Measurements from ENCODE around the gene SLC66A3.

The SLC66A3 gene

GRCh38 chr2:11155381-11156035 lies at the start of gene SLC66A3:
TSS of gene SLC66A3 (plus strand) at chr2:11155467. CDS start at chr2:11155547, 80 bp downstream.
- H3K4me3 ChIP-seq, result peak within 1 kb of the TSS; percentile 76
- H4K20me1 ChIP-seq, result no peaks in the 10 kb centered on the region
- H3K27ac ChIP-seq, result peak within 1 kb of the TSS; percentile 82
- TF ChIP-seq Cebpa-rat (IDR thresholded peaks at IDR 0.05), result no peak
- H3K4me1 ChIP-seq, result peaks cover 44% of the 10 kb centered on the region
- peak within 1 kb of the TSS; percentile 98 for H3K4me2 ChIP-seq
- no peaks in the 10 kb centered on the region for H3K36me3 ChIP-seq
- peak within 1 kb of the TSS; percentile 84 for H3K9ac ChIP-seq
- no peaks in the 10 kb centered on the region for H3K9me3 ChIP-seq
- no peaks in the 10 kb centered on the region for H3K27me3 ChIP-seq

GRCh38 chr2:11109002-11109401 lies 46.3 kb upstream of the SLC66A3 start:
- H3K4me3 ChIP-seq, result no peak overlapping the region
- H3K9me3 ChIP-seq, result peaks cover 20% of the 10 kb centered on the region
- H3K4me2 ChIP-seq, result no peak overlapping the region
- no peaks in the 10 kb centered on the region for H3K4me1 ChIP-seq
- no peak overlapping the region for H3K27ac ChIP-seq
- TF ChIP-seq Cebpa-rat (IDR thresholded peaks at IDR 0.05), result no peak
- H3K27me3 ChIP-seq, result no peaks in the 10 kb centered on the region
- no peak overlapping the region for H3K9ac ChIP-seq
- no peaks in the 10 kb centered on the region for H4K20me1 ChIP-seq
- H3K36me3 ChIP-seq, result no peaks in the 10 kb centered on the region

- no peak overlapping the region for H3K27ac ChIP-seq
- no peak overlapping the region for H3K4me3 ChIP-seq
- H3K36me3 ChIP-seq, result no peaks in the 10 kb centered on the region
- no peak overlapping the region for H3K9ac ChIP-seq
- no peak for TF ChIP-seq Cebpa-rat (IDR thresholded peaks at IDR 0.05)
- no peaks in the 10 kb centered on the region for H4K20me1 ChIP-seq
- no peaks in the 10 kb centered on the region for H3K27me3 ChIP-seq
- peaks cover 21% of the 10 kb centered on the region for H3K9me3 ChIP-seq
- H3K4me2 ChIP-seq, result no peak overlapping the region
- no peaks in the 10 kb centered on the region for H3K4me1 ChIP-seq
Measured at GRCh38 chr2:11112870-11113428, 42.3 kb upstream of the SLC66A3 start.

GRCh38 chr2:11117776-11118175 lies 37.5 kb upstream of the SLC66A3 start:
- Histone ChIP-seq H3K27ac (no peak overlapping the region), H4K20me1 (no peaks in the 10 kb centered on the region), H3K9ac (no peak overlapping the region), H3K36me3 (no peaks in the 10 kb centered on the region), H3K4me1 (peaks cover 16% of the 10 kb centered on the region), H3K4me3 (no peak overlapping the region), H3K4me2 (no peak overlapping the region), H3K27me3 (no peaks in the 10 kb centered on the region), H3K9me3 (peaks cover 8% of the 10 kb centered on the region)
- TF ChIP-seq Cebpa-rat (IDR thresholded peaks at IDR 0.05), result no peak

- Histone ChIP-seq H3K27ac (no peak overlapping the region), H3K9ac (no peak overlapping the region), H3K4me3 (no peak overlapping the region), H3K4me2 (no peak overlapping the region), H3K27me3 (no peaks in the 10 kb centered on the region), H3K4me1 (peaks cover 16% of the 10 kb centered on the region), H3K36me3 (no peaks in the 10 kb centered on the region), H4K20me1 (no peaks in the 10 kb centered on the region), H3K9me3 (0 out of 2 replicates have a peak, but pooled peaks cover 3% of the 10 kb centered on the region)
- TF ChIP-seq Cebpa-rat (IDR thresholded peaks at IDR 0.05), result no peak
Measured at GRCh38 chr2:11118761-11119160, 36.5 kb upstream of the SLC66A3 start.

- Histone ChIP-seq H3K9me3 (no peaks in the 10 kb centered on the region), H3K4me3 (no peak overlapping the region), H3K36me3 (no peaks in the 10 kb centered on the region), H3K4me1 (peaks cover 16% of the 10 kb centered on the region), H3K27ac (no peak overlapping the region), H4K20me1 (no peaks in the 10 kb centered on the region), H3K9ac (no peak overlapping the region), H3K27me3 (no peaks in the 10 kb centered on the region), H3K4me2 (peak overlapping the region; percentile 31)
- no peak for TF ChIP-seq Cebpa-rat (IDR thresholded peaks at IDR 0.05)
Measured at GRCh38 chr2:11121099-11121822, 34.0 kb upstream of the SLC66A3 start.

- H3K4me2 ChIP-seq, result peak overlapping the region; percentile 31; the same call in 1 of the 2 replicates
- no peak for TF ChIP-seq Cebpa-rat (IDR thresholded peaks at IDR 0.05)
- no peaks in the 10 kb centered on the region for H4K20me1 ChIP-seq
- no peaks in the 10 kb centered on the region for H3K27me3 ChIP-seq
- H3K27ac ChIP-seq, result no peak overlapping the region
- peaks cover 16% of the 10 kb centered on the region for H3K4me1 ChIP-seq
- no peak overlapping the region for H3K4me3 ChIP-seq
- H3K9ac ChIP-seq, result no peak overlapping the region
- H3K9me3 ChIP-seq, result no peaks in the 10 kb centered on the region
- no peaks in the 10 kb centered on the region for H3K36me3 ChIP-seq
Measured at GRCh38 chr2:11121823-11122155, 33.5 kb upstream of the SLC66A3 start.

GRCh38 chr2:11122380-11122779 lies 32.9 kb upstream of the SLC66A3 start:
- H3K4me2 ChIP-seq, result no peak overlapping the region
- no peak overlapping the region for H3K27ac ChIP-seq
- H3K4me3 ChIP-seq, result no peak overlapping the region
- no peaks in the 10 kb centered on the region for H3K27me3 ChIP-seq
- H3K9ac ChIP-seq, result no peak overlapping the region
- no peaks in the 10 kb centered on the region for H3K36me3 ChIP-seq
- H3K4me1 ChIP-seq, result peaks cover 16% of the 10 kb centered on the region
- no peak for TF ChIP-seq Cebpa-rat (IDR thresholded peaks at IDR 0.05)
- H3K9me3 ChIP-seq, result no peaks in the 10 kb centered on the region
- no peaks in the 10 kb centered on the region for H4K20me1 ChIP-seq

GRCh38 chr2:11123001-11123809 lies 32.1 kb upstream of the SLC66A3 start:
- H3K4me2 ChIP-seq, result no peak overlapping the region
- H3K9me3 ChIP-seq, result no peaks in the 10 kb centered on the region
- no peaks in the 10 kb centered on the region for H3K36me3 ChIP-seq
- no peak overlapping the region for H3K4me3 ChIP-seq
- H3K27ac ChIP-seq, result no peak overlapping the region
- no peak overlapping the region for H3K9ac ChIP-seq
- no peaks in the 10 kb centered on the region for H3K27me3 ChIP-seq
- no peaks in the 10 kb centered on the region for H4K20me1 ChIP-seq
- peaks cover 16% of the 10 kb centered on the region for H3K4me1 ChIP-seq
- TF ChIP-seq Cebpa-rat (IDR thresholded peaks at IDR 0.05), result no peak
